ENCODE measurements around the gene SIGLEC11. TPM values are rescaled to one million over a fixed set of nuclear protein-coding genes. Genes with fewer than 3 reads are reported as not detected.

SIGLEC11 gene
- total RNA-seq, 1 donor from 2014 or later, result not detected

GRCh38 chr19:49915271-49915670 is 45.7 kb downstream of the SIGLEC11 start:
- no peaks in the 10 kb centered on the region for H3K36me3 ChIP-seq

GRCh38 chr19:49913720-49914119 is 47.3 kb downstream of the SIGLEC11 start:
- no peak overlapping the region for H3K4me2 ChIP-seq
- TF ChIP-seq CTCF (IDR thresholded peaks at IDR 0.05) (no peak), EZH2phosphoT487 (IDR thresholded peaks at IDR 0.05) (no peak), EZH2 (IDR thresholded peaks at IDR 0.05) (no peak)
- H3K4me1 ChIP-seq, result no peaks in the 10 kb centered on the region
- no peak overlapping the region for H3K27ac Mint-ChIP-seq
- no peak for DNase-seq (ENCODE audit: low spot score)
- peaks cover 8% of the 10 kb centered on the region for H3K27me3 Mint-ChIP-seq (ENCODE audit: insufficient read depth, low read depth)
- H3K9me3 ChIP-seq (ENCODE audit: low read depth), result no peaks in the 10 kb centered on the region
- H4K20me1 ChIP-seq (ENCODE audit: low read depth), result peaks cover 85% of the 10 kb centered on the region
- peaks cover 79% of the 10 kb centered on the region for H3K79me2 ChIP-seq (ENCODE audit: low read depth)
- H2AFZ ChIP-seq (replicated peaks), result no peak overlapping the region
- peaks cover 11% of the 10 kb centered on the region for H3F3A ChIP-seq (ENCODE audit: low read depth)
- H3K36me3 ChIP-seq, result no peaks in the 10 kb centered on the region
- peaks cover 6% of the 10 kb centered on the region for H3K4me1 Mint-ChIP-seq
- H3K9ac ChIP-seq, result no peak overlapping the region
- no peaks in the 10 kb centered on the region for H3K27me3 ChIP-seq
- no peak overlapping the region for H3K4me3 Mint-ChIP-seq
- H3K4me3 ChIP-seq, result no peak overlapping the region
- H3K27ac ChIP-seq, result no peak overlapping the region
- peaks cover 44% of the 10 kb centered on the region for H3K36me3 Mint-ChIP-seq
- peaks cover 3% of the 10 kb centered on the region for H3K9me3 Mint-ChIP-seq

More at GRCh38 chr19:49915271-49915670, 45.7 kb downstream of the SIGLEC11 start:
- Mint-ChIP-seq H3K27me3 (ENCODE audit: insufficient read depth, low read depth) (peaks cover 8% of the 10 kb centered on the region), H3K4me3 (no peak overlapping the region), H3K4me1 (peaks cover 6% of the 10 kb centered on the region), H3K36me3 (peaks cover 43% of the 10 kb centered on the region), H3K27ac (no peak overlapping the region), H3K9me3 (peaks cover 3% of the 10 kb centered on the region)
- Histone ChIP-seq H3K27me3 (no peaks in the 10 kb centered on the region), H3K4me2 (no peak overlapping the region), H3K27ac (no peak overlapping the region), H3K4me3 (no peak overlapping the region), H3K4me1 (no peaks in the 10 kb centered on the region), H3K9ac (no peak overlapping the region), H3K79me2 (ENCODE audit: low read depth) (peaks cover 94% of the 10 kb centered on the region), H2AFZ (replicated peaks) (no peak overlapping the region), H3K9me3 (ENCODE audit: low read depth) (no peaks in the 10 kb centered on the region), H4K20me1 (ENCODE audit: low read depth) (peaks cover 87% of the 10 kb centered on the region), H3F3A (ENCODE audit: low read depth) (peaks cover 11% of the 10 kb centered on the region)
- no peak for DNase-seq (ENCODE audit: low spot score)
- TF ChIP-seq EZH2phosphoT487 (IDR thresholded peaks at IDR 0.05) (no peak), CTCF (IDR thresholded peaks at IDR 0.05) (no peak), EZH2 (IDR thresholded peaks at IDR 0.05) (no peak)

GRCh38 chr19:49912965-49913685 is 47.8 kb downstream of the SIGLEC11 start:
- Mint-ChIP-seq H3K27me3 (ENCODE audit: insufficient read depth, low read depth) (peaks cover 11% of the 10 kb centered on the region), H3K4me1 (peaks cover 6% of the 10 kb centered on the region), H3K27ac (no peak overlapping the region), H3K36me3 (peaks cover 43% of the 10 kb centered on the region), H3K9me3 (peaks cover 3% of the 10 kb centered on the region), H3K4me3 (no peak overlapping the region)
- H3K27me3 ChIP-seq, result no peaks in the 10 kb centered on the region
- TF ChIP-seq EZH2phosphoT487 (IDR thresholded peaks at IDR 0.05), result no peak
- peak; percentile 17 for TF ChIP-seq CTCF (IDR thresholded peaks at IDR 0.05)
- H3K9me3 ChIP-seq (ENCODE audit: low read depth), result no peaks in the 10 kb centered on the region
- DNase-seq (ENCODE audit: low spot score), result no peak
- no peaks in the 10 kb centered on the region for H3K36me3 ChIP-seq
- H3K9ac ChIP-seq, result no peak overlapping the region
- no peak overlapping the region for H3K4me3 ChIP-seq
- H4K20me1 ChIP-seq (ENCODE audit: low read depth), result peaks cover 84% of the 10 kb centered on the region
- peaks cover 8% of the 10 kb centered on the region for H3F3A ChIP-seq (ENCODE audit: low read depth)
- H3K4me2 ChIP-seq, result no peak overlapping the region
- no peak overlapping the region for H2AFZ ChIP-seq (replicated peaks)
- H3K4me1 ChIP-seq, result no peaks in the 10 kb centered on the region
- peaks cover 73% of the 10 kb centered on the region for H3K79me2 ChIP-seq (ENCODE audit: low read depth)
- no peak overlapping the region for H3K27ac ChIP-seq
